Measurements from ENCODE around the gene ACBD4.
A peak's percentile ranks its signal among the peaks of the same experiment; 100 is the strongest.

The ACBD4 gene

GRCh38 chr17:45138911-45139532 is 3.5 kb downstream of the ACBD4 start:
- no peak for DNase-seq

- DNase-seq: no peak
These were observed 4.0 kb downstream of the ACBD4 start for GRCh38 chr17:45139533-45139920.

GRCh38 chr17:45143094-45143670 is 7.7 kb downstream of the ACBD4 start:
- DNase-seq: no peak

DNA sequence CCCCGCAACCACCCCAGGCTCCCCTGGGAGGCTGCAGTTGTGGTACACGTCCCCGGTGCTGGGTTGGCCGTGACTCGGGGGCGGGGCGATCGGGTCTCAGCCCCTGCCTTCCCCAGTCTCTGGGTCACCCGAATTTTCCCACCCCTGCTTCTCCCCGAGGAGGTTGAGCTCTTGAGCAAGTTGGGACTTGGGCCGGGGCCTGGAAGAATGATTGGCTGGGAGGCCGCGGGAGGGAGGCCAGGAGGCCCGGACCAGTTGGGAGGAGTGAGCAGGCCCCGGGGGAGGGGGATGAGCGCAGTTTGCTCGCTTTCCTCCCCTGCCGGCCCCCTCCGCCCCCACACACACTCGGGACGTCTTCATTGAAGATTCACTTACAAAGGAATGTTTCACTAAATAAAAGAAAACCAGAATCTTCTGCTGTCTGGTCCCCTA is 8.3 kb downstream of the ACBD4 start:
- no peak for DNase-seq

GRCh38 chr17:45144199-45145034 is 8.9 kb downstream of the ACBD4 start:
- DNase-seq: no peak

DNA sequence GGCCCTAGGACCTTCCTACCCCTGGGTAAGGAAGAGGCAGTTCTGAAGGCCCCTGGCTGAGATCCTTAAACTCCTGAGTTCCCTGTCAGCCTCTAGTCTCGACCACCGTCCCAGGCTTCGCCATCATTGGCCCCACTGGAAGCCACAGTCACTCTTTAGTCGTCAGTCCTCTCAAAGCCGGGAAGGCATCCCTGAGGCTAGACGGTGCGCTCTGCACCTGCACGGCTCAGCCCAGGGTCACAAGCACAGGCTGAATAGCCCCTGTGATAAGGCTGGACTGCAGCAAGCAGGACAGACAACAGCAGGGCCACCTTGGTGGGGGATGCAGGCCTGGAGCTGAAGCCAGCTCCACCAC is 9.5 kb downstream of the ACBD4 start:
- no peak for DNase-seq

DNA sequence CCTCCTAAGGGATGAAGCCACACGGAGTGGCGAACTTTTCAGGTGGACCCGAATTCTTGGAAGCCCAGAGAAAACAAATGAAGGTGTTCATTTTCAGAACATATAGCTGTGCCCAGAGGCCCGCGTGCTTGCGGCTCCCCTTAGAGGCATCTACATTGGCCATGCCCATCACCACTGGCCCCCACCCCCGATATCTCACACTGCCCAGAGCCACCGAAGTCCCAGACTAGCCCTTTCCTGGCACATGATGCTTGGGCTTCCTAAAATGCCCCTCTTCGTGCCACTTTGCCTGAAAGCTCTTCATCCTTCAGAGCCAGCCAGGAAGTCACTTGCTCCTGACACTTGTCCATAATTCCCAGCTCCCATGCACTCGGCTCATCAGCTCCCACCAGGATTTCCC is 10.7 kb downstream of the ACBD4 start:
- DNase-seq: no peak

GRCh38 chr17:45146592-45146889 is 11.1 kb downstream of the ACBD4 start:
- no peak for DNase-seq

GRCh38 chr17:45146890-45147580 is 11.5 kb downstream of the ACBD4 start:
- peak; percentile 70 for DNase-seq

- peak; percentile 90 for DNase-seq
These were observed 12.2 kb downstream of the ACBD4 start for GRCh38 chr17:45147581-45148182.

GRCh38 chr17:45148183-45149036 is 12.9 kb downstream of the ACBD4 start, which contains the start of gene HEXIM1:
HEXIM1 (plus strand) TSS chr17:45148475; CDS start chr17:45149191, 716 bp downstream.
- DNase-seq: peak; percentile 99

GRCh38 chr17:45149037-45149668 is 13.7 kb downstream of the ACBD4 start:
- DNase-seq: peak; percentile 40

GRCh38 chr17:45149669-45150664 is 14.5 kb downstream of the ACBD4 start:
- DNase-seq: no peak

DNA sequence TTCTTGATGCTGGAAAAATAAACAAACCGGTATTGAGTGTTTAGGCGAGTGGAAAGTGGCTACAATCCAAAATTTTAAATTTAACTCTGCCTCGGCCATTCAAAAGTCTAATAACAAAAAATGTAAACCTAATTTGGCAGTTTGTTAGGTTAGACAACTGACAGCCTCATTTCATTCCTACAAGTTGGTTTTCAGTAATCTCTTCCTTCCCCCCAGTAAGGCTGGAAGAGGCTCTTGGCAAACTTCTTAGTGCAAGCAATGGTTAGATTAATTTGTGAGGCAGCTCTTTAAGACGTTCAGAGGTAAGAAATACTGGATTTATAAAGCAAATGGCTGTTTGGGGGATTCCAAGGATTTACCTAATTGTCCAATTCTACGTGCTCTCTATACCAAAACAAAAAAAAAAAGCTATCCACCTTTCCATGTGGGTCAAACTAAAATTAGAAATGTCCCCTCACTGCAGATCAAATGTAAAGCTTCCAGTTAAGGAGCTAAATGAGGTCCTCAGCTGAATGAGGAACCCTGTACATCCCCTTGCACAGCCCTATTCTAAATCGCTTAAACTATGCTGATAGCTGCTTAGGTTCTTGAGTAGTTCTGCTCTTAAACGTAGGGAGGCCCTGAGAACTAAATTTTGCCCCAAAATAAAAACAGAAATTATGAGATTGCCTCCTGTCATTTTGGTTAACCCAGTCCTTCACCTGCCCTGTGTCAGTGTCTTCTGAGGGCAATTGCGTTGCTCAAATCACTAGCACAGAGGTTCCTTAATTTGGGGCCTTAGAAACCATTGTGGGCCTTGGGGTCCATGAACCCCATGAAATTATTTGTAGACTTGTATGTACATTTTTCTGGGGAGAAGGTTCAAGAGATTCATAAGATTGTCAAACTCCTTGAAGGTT is 15.7 kb downstream of the ACBD4 start:
- DNase-seq: no peak

GRCh38 chr17:45155029-45155428 is 19.5 kb downstream of the ACBD4 start:
- DNase-seq: no peak

DNA sequence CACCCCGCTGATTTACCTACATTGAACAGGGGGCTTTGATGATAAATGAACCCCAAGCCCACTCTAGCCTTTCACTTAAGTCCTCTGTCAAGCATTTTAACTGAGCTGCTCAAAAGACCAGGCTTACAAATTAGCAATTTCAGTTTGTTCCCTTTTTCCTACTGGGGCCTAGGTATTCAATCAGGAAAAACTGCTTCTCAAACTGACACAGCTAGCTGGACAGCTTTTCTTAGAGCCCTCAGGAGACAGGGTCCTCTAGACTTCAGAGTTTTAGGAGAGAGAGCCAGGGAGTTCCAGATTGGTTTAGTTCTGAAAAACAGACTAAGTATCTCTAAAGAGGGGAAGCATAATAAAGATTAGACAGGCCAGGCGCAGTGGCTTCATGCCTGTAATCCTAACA is 20.0 kb downstream of the ACBD4 start:
- no peak for DNase-seq

- no peak for DNase-seq
These were observed 20.8 kb downstream of the ACBD4 start for GRCh38 chr17:45156242-45156641.

- DNase-seq: peak; percentile 13
These were observed 25.2 kb downstream of the ACBD4 start for GRCh38 chr17:45160447-45161287.

Data from NCI-H1436 treated with DMSO at 0.1 percent for 48 hours (cell line).